Endothelial cell of umbilical vein (primary cell): ENCODE data around the gene PLEKHG1. TPM values are rescaled to one million over a fixed set of nuclear protein-coding genes. Genes with fewer than 3 reads are reported as not detected.

ENCODE experiments used
- BruUV-seq: library from RNA; stranded (reverse); fragments of 400-500 nt; replicated peaks from 2 replicates; lab custom pipeline; 2021; lab: Mats Ljungman, UMichigan
- CTCF ChIA-PET: fragments of 300-600, 350-600 bp; sonication (Branson Sonifier 250); formaldehyde crosslinking; loops from one replicate; lab custom pipeline; 2021; ENCODE audit warnings: antibody characterized with exemption, inconsistent platforms; lab: Charles Lee
- POLR2A ChIA-PET: fragments of 300-600, 350-600 bp; sonication (Branson Sonifier 250); formaldehyde crosslinking; loops from one replicate; lab custom pipeline; 2021; ENCODE audit warnings: antibody characterized with exemption, inconsistent platforms; lab: Charles Lee
- DNase-seq: peaks from one replicate; pipeline ENCODE4 v3.0.0-alpha.2; 2011; ENCODE audit warnings: low read depth, low spot score
- FAIRE-seq: peaks from 2 replicates; lab custom pipeline; 2011; peaks lifted over from hg19 to GRCh38; lab: Jason Lieb, UNC
- H2AFZ ChIP-seq: 2 replicates; pipeline ENCODE4 v1.6.0; 2012; ENCODE audit warnings: low read depth, low read length, control low read depth, inconsistent platforms
- H3K27ac ChIP-seq: 2 replicates; pipeline ENCODE4 v1.5.1; 2011; ENCODE audit warnings: low read depth, mild to moderate bottlenecking, control low read depth, low read length, moderate library complexity; ENCODE audit not compliant: insufficient read depth
- H3K27me3 ChIP-seq, 2 experiments: 2 replicates each; pipeline versions ENCODE4 v1.6.0 to v1.6.1; 2011; ENCODE audit warnings: low read length in 2 of 2, mixed read lengths in 1 of 2; ENCODE audit not compliant: control insufficient read depth in 2 of 2, insufficient read depth in 2 of 2
- H3K36me3 ChIP-seq, 2 experiments: 2 replicates in 1 of 2; 3 replicates in 1 of 2; pipeline ENCODE4 v1.5.1; 2011; ENCODE audit warnings: low read length in 2 of 2, mild to moderate bottlenecking in 1 of 2, moderate library complexity in 1 of 2; ENCODE audit not compliant: control insufficient read depth in 2 of 2, insufficient read depth in 2 of 2; ENCODE audit errors: extremely low read depth in 1 of 2
- H3K4me1 ChIP-seq: 3 replicates; pipeline ENCODE4 v1.5.1; 2011; ENCODE audit warnings: mild to moderate bottlenecking, low read length; ENCODE audit not compliant: control insufficient read depth, insufficient read depth; ENCODE audit errors: extremely low read depth
- H3K4me2 ChIP-seq: 2 replicates; pipeline ENCODE4 v1.6.1; 2011; ENCODE audit warnings: low read length, control low read depth, mixed read lengths; ENCODE audit not compliant: insufficient read depth
- H3K4me3 ChIP-seq, 3 experiments: fragments of 200-600 bp in 1 of 3; sonication (generic), shearing (Covaris generic) in 1 of 3; replicated peaks in 1 of 3; 2 replicates each; pipeline ENCODE4 v1.5.1; 2011 to 2016; ENCODE audit warnings: control low read depth in 3 of 3, low read length in 3 of 3, mild to moderate bottlenecking in 2 of 3, inconsistent platforms in 1 of 3, low read depth in 1 of 3, moderate library complexity in 1 of 3; ENCODE audit not compliant: insufficient read depth in 1 of 3
- H3K79me2 ChIP-seq: 2 replicates; pipeline ENCODE4 v1.6.0; 2012; ENCODE audit warnings: low read length, inconsistent platforms; ENCODE audit not compliant: control insufficient read depth, insufficient read depth
- H3K9ac ChIP-seq: replicated peaks from 2 replicates; pipeline ENCODE3; 2011; ENCODE audit warnings: low read length, control low read depth; ENCODE audit not compliant: insufficient read depth; ENCODE audit errors: extremely low read depth
- H3K9me1 ChIP-seq: replicated peaks from 3 replicates; pipeline ENCODE4 v1.6.0; 2011; ENCODE audit warnings: mild to moderate bottlenecking, low read length; ENCODE audit not compliant: control insufficient read depth, insufficient read depth; ENCODE audit errors: extremely low read depth
- H3K9me3 ChIP-seq: replicated peaks from 2 replicates; pipeline ENCODE4 v1.5.1; 2012; ENCODE audit warnings: low read length, inconsistent platforms; ENCODE audit not compliant: control insufficient read depth, insufficient read depth
- H4K20me1 ChIP-seq: replicated peaks from 2 replicates; pipeline ENCODE3; 2011; ENCODE audit warnings: mild to moderate bottlenecking, low read length; ENCODE audit not compliant: control insufficient read depth, insufficient read depth; ENCODE audit errors: extremely low read depth
- EZH2 ChIP-seq: IDR thresholded peaks from 2 replicates; pipeline ENCODE4 v1.6.1; 2012; ENCODE audit warnings: borderline replicate concordance, low read depth, mild to moderate bottlenecking, moderate library complexity, low read length, inconsistent platforms; ENCODE audit not compliant: severe bottlenecking
- FOS ChIP-seq: IDR thresholded peaks from 2 replicates; pipeline ENCODE4 v1.6.1; 2011; ENCODE audit warnings: mild to moderate bottlenecking, low read length, moderate library complexity, borderline replicate concordance; ENCODE audit not compliant: insufficient read depth
- GATA2 ChIP-seq: IDR thresholded peaks from 2 replicates; pipeline ENCODE4 v1.7.0; 2011; ENCODE audit warnings: low read depth, mild to moderate bottlenecking, moderate library complexity, mixed read lengths, low read length; ENCODE audit not compliant: insufficient read length, insufficient read depth
- JUN ChIP-seq: IDR thresholded peaks from 2 replicates; pipeline ENCODE4 v1.6.1; 2011; ENCODE audit warnings: borderline replicate concordance, low read depth; ENCODE audit not compliant: insufficient read length, insufficient read depth
- MAX ChIP-seq: IDR thresholded peaks from 2 replicates; pipeline ENCODE4 v1.6.1; 2011; ENCODE audit not compliant: insufficient read depth, insufficient read length
- MYC ChIP-seq: IDR thresholded peaks from one replicate; pipeline ENCODE4 v1.6.1; 2011; ENCODE audit warnings: mild to moderate bottlenecking, low read depth, low read length
- POLR2A ChIP-seq: IDR thresholded peaks from 2 replicates; pipeline ENCODE4 v1.6.1; 2012; ENCODE audit warnings: low read depth, mild to moderate bottlenecking, control low read depth, low read length
- POLR2AphosphoS5 ChIP-seq: IDR thresholded peaks from 2 replicates; pipeline ENCODE4 v1.6.1; 2012; ENCODE audit warnings: low read depth, mild to moderate bottlenecking, control low read depth, low read length, moderate library complexity; ENCODE audit not compliant: insufficient read depth
- dilution Hi-C: fragments of 300-500 bp; cut with MboI; formaldehyde crosslinking; loops from one replicate; pipeline ENCODE4 v1.15.0; 2019; ENCODE audit warnings: low sequenced_read_pairs; ENCODE audit not compliant: extremely low pct_ligation_motif_present
- intact Hi-C: fragments of 100-400 bp; cut with micrococcal nuclease; formaldehyde crosslinking; loops from one replicate; pipeline ENCODE4 v1.10.0; 2022
- polyA plus RNA-seq, 4 experiments: library from polyadenylated mRNA; depleted of rRNA in 3 of 4; stranded (reverse) in 3 of 4; unstranded in 1 of 4; fragments of >200 nt; gene quantifications; 2 replicates each; pipeline versions ENCODE4 v1.2.1 to v1.2.3, GENCODE V29; 2011 to 2012; ENCODE audit warnings: missing spikeins in 1 of 4
- total RNA-seq: library from RNA; stranded (reverse); gene quantifications from 2 replicates; pipeline ENCODE4 v1.2.3, GENCODE V29; 2021
- TF ChIP-seq, protein P1 (sequence below), 2 donors: IDR thresholded peaks; 1 replicate in 1 of 2; 2 replicates in 1 of 2; pipeline ENCODE4 v1.5.1; 2011; ENCODE audit warnings: low read length in 2 of 2, mild to moderate bottlenecking in 2 of 2, moderate library complexity in 2 of 2, control low read depth in 1 of 2, inconsistent platforms in 1 of 2, low read depth in 1 of 2; ENCODE audit not compliant: insufficient read depth in 1 of 2; ENCODE audit errors: extremely low read depth in 1 of 2

PLEKHG1 gene
- total and polyA plus RNA-seq, 2 donors (not counting 3 experiments of a cell fraction or from before 2014, with no cell fraction given): 8.8 to 62.5 TPM

DNA sequence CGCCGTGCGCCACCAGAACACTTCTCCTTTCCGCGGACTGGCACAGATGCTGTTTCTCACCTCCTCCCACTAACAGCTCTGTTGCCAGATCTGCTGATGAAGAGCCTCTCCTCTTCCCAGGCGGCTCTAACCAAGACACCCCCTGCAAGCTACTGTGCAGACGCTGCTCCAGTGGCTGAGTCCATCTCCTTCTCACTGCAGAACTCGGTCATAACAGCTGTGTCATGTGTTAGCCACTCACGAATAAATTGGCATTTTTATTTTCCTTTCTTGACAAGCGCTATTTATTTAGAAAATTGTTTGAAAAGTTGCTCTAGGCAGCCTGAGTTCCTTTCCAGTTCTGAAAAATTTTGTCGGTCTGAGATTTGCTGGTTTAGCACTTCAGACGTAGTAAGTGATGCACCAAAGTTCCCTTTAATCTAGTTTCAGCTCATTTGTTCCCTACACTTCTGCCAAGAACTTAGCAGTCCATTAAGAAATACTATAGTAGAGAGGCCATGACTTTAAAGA, 12.8 kb upstream of the PLEKHG1 start:
- Histone ChIP-seq H3K36me3 (no peaks in the 10 kb centered on the region), H3K4me1 (no peaks in the 10 kb centered on the region), H2AFZ (no peak overlapping the region), H3K4me2 (no peak overlapping the region), H3K4me3 (no peak overlapping the region), H3K27ac (no peak overlapping the region), H3K9me1 (no peaks in the 10 kb centered on the region), H3K9me3 (no peaks in the 10 kb centered on the region), H3K9ac (no peak overlapping the region), H4K20me1 (no peaks in the 10 kb centered on the region), H3K79me2 (no peaks in the 10 kb centered on the region), H3K27me3 (peaks cover 5 to 9% of the 10 kb centered on the region in 2 experiments)
- dilution Hi-C loops: no loop called here
- CTCF ChIA-PET: no interaction called here
- intact Hi-C loops: no loop called here
- FAIRE-seq (no peak), DNase-seq (no peak)
- BruUV-seq: no TSS peak
- TF ChIP-seq GATA2 (no peak), POLR2AphosphoS5 (no peak), MYC (no peak), MAX (no peak), JUN (no peak), EZH2 (no peak), FOS (no peak), POLR2A (no peak)
- TF ChIP-seq, protein P1, sequence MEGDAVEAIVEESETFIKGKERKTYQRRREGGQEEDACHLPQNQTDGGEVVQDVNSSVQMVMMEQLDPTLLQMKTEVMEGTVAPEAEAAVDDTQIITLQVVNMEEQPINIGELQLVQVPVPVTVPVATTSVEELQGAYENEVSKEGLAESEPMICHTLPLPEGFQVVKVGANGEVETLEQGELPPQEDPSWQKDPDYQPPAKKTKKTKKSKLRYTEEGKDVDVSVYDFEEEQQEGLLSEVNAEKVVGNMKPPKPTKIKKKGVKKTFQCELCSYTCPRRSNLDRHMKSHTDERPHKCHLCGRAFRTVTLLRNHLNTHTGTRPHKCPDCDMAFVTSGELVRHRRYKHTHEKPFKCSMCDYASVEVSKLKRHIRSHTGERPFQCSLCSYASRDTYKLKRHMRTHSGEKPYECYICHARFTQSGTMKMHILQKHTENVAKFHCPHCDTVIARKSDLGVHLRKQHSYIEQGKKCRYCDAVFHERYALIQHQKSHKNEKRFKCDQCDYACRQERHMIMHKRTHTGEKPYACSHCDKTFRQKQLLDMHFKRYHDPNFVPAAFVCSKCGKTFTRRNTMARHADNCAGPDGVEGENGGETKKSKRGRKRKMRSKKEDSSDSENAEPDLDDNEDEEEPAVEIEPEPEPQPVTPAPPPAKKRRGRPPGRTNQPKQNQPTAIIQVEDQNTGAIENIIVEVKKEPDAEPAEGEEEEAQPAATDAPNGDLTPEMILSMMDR (IDR thresholded peaks at IDR 0.05; ENCODE audit: extremely low read depth in 1 of 2, insufficient read depth in 1 of 2, low read depth in 1 of 2, low read length in 2 of 2): no peak
- POLR2A ChIA-PET: no interaction called here
